ENCODE data around the gene PNPLA7. TPM values are rescaled to one million over a fixed set of nuclear protein-coding genes. Genes with fewer than 3 reads are reported as not detected.

Gene PNPLA7
- total and polyA plus RNA-seq, 10 of the 15 experiments (the other 5 are each of a cell fraction or from before 2014, with no cell fraction given): 0.04 to 0.85 (median 0.19) TPM; not detected in 1

DNA sequence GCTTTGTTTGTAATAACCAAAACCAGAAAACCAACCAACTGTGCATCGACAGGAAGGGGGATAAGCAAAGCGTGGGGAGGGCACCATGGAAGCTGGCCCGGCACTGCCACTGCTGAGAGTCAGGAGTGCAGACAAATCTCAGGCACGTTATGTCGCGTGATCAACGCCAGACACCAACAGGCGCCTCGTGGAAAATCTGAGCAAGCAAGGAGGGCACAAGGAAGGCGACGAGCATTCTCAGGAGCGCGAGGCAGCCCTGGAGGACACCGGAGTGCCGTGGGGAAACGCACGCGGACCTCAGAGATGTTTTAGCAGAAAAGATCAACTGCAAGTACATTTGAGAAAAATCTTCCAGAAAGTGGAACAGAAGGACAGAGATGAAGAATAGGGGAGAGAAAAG, 75.9 kb downstream of the PNPLA7 start:
- CTCF ChIA-PET: no interaction called here
- no TSS peak for BruUV-seq (replicated peaks)
- WGBS (ENCODE audit: insufficient coverage, insufficient replicate concordance, low lambda C conversion rate, missing lambda C conversion rate): 72% methylated on average over 18 of the region's 18 CpGs
- no peaks in the 10 kb centered on the region for H4K20me1 ChIP-seq (ENCODE audit: control insufficient read depth, insufficient read depth)
- H3K79me2 ChIP-seq (ENCODE audit: control insufficient read depth, insufficient read depth, low read length): no peaks in the 10 kb centered on the region
- no peaks in the 10 kb centered on the region; a peak in 1 of 4 replicates for H3K27me3 ChIP-seq (replicated peaks in 1 of 2; ENCODE audit: control insufficient read depth in 2 of 2, insufficient read depth in 2 of 2, low read length in 1 of 2)
- H3K4me1 ChIP-seq (ENCODE audit: control insufficient read depth, insufficient read depth, low read length): no peaks in the 10 kb centered on the region
- no peak overlapping the region for H3K27ac ChIP-seq (ENCODE audit: control insufficient read depth, insufficient read depth)
- no peak for ATAC-seq
- H3K36me3 ChIP-seq (ENCODE audit: control insufficient read depth in 2 of 2, insufficient read depth in 2 of 2, low read length in 1 of 2): no peaks in the 10 kb centered on the region
- no peak overlapping the region for H3K9ac ChIP-seq (ENCODE audit: control insufficient read depth, insufficient read depth, low read length)
- POLR2A ChIA-PET: no interaction called here
- TF ChIP-seq KLF5 (IDR thresholded peaks at IDR 0.05; ENCODE audit: partially characterized antibody): no peak
- no peak for TF ChIP-seq NRF1 (conservative IDR thresholded peaks at IDR 0.05; ENCODE audit: low read depth, low read length)
- no peak for TF ChIP-seq TCF12 (IDR thresholded peaks at IDR 0.05; ENCODE audit: low read depth, low read length)
- no peak for TF ChIP-seq PAX5 (IDR thresholded peaks at IDR 0.05; ENCODE audit: borderline replicate concordance, low read depth, low read length)
- TF ChIP-seq RBBP5 (conservative IDR thresholded peaks at IDR 0.05): no peak
- TF ChIP-seq, protein P1, sequence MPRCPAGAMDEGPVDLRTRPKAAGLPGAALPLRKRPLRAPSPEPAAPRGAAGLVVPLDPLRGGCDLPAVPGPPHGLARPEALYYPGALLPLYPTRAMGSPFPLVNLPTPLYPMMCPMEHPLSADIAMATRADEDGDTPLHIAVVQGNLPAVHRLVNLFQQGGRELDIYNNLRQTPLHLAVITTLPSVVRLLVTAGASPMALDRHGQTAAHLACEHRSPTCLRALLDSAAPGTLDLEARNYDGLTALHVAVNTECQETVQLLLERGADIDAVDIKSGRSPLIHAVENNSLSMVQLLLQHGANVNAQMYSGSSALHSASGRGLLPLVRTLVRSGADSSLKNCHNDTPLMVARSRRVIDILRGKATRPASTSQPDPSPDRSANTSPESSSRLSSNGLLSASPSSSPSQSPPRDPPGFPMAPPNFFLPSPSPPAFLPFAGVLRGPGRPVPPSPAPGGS (IDR thresholded peaks at IDR 0.05; ENCODE audit: borderline replicate concordance, insufficient read depth, low read depth, low read length, poor library complexity, severe bottlenecking): no peak
- TF ChIP-seq, protein P2, sequence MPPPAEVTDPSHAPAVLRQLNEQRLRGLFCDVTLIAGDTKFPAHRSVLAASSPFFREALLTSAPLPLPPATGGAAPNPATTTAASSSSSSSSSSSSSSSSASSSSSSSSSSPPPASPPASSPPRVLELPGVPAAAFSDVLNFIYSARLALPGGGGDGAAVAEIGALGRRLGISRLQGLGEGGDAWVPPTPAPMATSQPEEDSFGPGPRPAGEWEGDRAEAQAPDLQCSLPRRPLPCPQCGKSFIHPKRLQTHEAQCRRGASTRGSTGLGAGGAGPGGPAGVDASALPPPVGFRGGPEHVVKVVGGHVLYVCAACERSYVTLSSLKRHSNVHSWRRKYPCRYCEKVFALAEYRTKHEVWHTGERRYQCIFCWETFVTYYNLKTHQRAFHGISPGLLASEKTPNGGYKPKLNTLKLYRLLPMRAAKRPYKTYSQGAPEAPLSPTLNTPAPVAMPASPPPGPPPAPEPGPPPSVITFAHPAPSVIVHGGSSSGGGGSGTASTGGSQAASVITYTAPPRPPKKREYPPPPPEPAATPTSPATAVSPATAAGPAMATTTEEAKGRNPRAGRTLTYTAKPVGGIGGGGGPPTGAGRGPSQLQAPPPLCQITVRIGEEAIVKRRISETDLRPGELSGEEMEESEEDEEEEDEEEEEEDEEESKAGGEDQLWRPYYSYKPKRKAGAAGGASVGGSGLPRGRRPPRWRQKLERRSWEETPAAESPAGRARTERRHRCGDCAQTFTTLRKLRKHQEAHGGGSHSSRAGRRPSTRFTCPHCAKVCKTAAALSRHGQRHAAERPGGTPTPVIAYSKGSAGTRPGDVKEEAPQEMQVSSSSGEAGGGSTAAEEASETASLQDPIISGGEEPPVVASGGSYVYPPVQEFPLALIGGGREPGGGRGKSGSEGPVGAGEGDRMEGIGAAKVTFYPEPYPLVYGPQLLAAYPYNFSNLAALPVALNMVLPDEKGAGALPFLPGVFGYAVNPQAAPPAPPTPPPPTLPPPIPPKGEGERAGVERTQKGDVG (CRISPR knock-in tag; IDR thresholded peaks at IDR 0.05): no peak
- no peak for TF ChIP-seq FOXM1 (IDR thresholded peaks at IDR 0.05; ENCODE audit: low read depth, low read length)
- TF ChIP-seq, protein P3, sequence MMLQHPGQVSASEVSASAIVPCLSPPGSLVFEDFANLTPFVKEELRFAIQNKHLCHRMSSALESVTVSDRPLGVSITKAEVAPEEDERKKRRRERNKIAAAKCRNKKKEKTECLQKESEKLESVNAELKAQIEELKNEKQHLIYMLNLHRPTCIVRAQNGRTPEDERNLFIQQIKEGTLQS (IDR thresholded peaks at IDR 0.05; ENCODE audit: borderline replicate concordance, extremely low read depth, low read depth, low read length): no peak
- TF ChIP-seq KAT2A (conservative IDR thresholded peaks at IDR 0.05; ENCODE audit: control insufficient read depth, low read depth, low read length): no peak
- TF ChIP-seq SPI1 (IDR thresholded peaks at IDR 0.05; ENCODE audit: borderline replicate concordance, insufficient read depth, low read depth, low read length): no peak
- TF ChIP-seq YBX1 (IDR thresholded peaks at IDR 0.05): no peak
- TF ChIP-seq SIN3A (IDR thresholded peaks at IDR 0.05; ENCODE audit: low read depth, low read length): no peak
- TF ChIP-seq, protein P4, sequence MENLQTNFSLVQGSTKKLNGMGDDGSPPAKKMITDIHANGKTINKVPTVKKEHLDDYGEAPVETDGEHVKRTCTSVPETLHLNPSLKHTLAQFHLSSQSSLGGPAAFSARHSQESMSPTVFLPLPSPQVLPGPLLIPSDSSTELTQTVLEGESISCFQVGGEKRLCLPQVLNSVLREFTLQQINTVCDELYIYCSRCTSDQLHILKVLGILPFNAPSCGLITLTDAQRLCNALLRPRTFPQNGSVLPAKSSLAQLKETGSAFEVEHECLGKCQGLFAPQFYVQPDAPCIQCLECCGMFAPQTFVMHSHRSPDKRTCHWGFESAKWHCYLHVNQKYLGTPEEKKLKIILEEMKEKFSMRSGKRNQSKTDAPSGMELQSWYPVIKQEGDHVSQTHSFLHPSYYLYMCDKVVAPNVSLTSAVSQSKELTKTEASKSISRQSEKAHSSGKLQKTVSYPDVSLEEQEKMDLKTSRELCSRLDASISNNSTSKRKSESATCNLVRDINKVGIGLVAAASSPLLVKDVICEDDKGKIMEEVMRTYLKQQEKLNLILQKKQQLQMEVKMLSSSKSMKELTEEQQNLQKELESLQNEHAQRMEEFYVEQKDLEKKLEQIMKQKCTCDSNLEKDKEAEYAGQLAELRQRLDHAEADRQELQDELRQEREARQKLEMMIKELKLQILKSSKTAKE (IDR thresholded peaks at IDR 0.05; ENCODE audit: low read depth, poor library complexity, severe bottlenecking): no peak
- TF ChIP-seq, protein P5, sequence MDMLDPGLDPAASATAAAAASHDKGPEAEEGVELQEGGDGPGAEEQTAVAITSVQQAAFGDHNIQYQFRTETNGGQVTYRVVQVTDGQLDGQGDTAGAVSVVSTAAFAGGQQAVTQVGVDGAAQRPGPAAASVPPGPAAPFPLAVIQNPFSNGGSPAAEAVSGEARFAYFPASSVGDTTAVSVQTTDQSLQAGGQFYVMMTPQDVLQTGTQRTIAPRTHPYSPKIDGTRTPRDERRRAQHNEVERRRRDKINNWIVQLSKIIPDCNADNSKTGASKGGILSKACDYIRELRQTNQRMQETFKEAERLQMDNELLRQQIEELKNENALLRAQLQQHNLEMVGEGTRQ (IDR thresholded peaks at IDR 0.05; ENCODE audit: borderline replicate concordance, low read depth, low read length): no peak
- SMC1A ChIA-PET (ENCODE audit: uncharacterized antibody, unreplicated experiment): no interaction called here
- no peak overlapping the region for H3K4me2 ChIP-seq (ENCODE audit: control insufficient read depth, insufficient read depth)
- in situ Hi-C loops (cut with MboI): no loop called here
- FAIRE-seq: no peak
- intact Hi-C loops (cut with micrococcal nuclease; ENCODE audit: unreplicated experiment): no loop called here
- RAD21 ChIA-PET (ENCODE audit: unreplicated experiment): no interaction called here
- H3K9me3 ChIP-seq (replicated peaks; ENCODE audit: control insufficient read depth, insufficient read depth, low read length): peaks cover 6% of the 10 kb centered on the region; the same call in 2 of the 3 replicates
- H3K4me3 ChIP-seq: no peak overlapping the region
- no peak overlapping the region for H2AFZ ChIP-seq (ENCODE audit: control insufficient read depth, low read depth, low read length)
- no peak for DNase-seq (ENCODE audit: low read depth, low spot score)

All from GM12878 (cell line).